BE2C (cell line): Measurements from ENCODE around the gene NOP9.

Source experiments
- DNase-seq: peaks from one replicate; pipeline ENCODE4 v3.0.0-alpha.2; 2020
- H3K27me3 ChIP-seq: fragments of 250-450 bp; sonication (Bioruptor Pico); 2 replicates; pipeline ENCODE4 v1.5.1; 2020; ENCODE audit warnings: mild to moderate bottlenecking
- H3K36me3 ChIP-seq: fragments of 250-450 bp; sonication (Bioruptor Pico); 2 replicates; pipeline ENCODE4 v1.5.1; 2020; ENCODE audit warnings: mild to moderate bottlenecking
- H3K4me1 ChIP-seq: fragments of 250-450 bp; sonication (Bioruptor Pico); 2 replicates; pipeline ENCODE4 v1.5.1; 2020
- H3K4me3 ChIP-seq: 2 replicates; pipeline ENCODE4 v1.5.1; 2011; ENCODE audit warnings: low read depth, low read length
- H3K9me3 ChIP-seq: fragments of 250-450 bp; sonication (Bioruptor Pico); 2 replicates; pipeline ENCODE4 v1.5.1; 2020
- CTCF ChIP-seq: IDR thresholded peaks from 2 replicates; pipeline ENCODE4 v1.5.1; 2012; ENCODE audit warnings: mild to moderate bottlenecking, low read depth, low read length

NOP9 gene

GRCh38 chr14:24317141-24317928 is 17.7 kb downstream of the NOP9 start:
- peaks cover 10% of the 10 kb centered on the region for H3K9me3 ChIP-seq
- no peak for DNase-seq
- H3K36me3 ChIP-seq, result no peaks in the 10 kb centered on the region
- peaks cover 3% of the 10 kb centered on the region for H3K4me1 ChIP-seq
- peaks cover 59% of the 10 kb centered on the region for H3K27me3 ChIP-seq
- TF ChIP-seq CTCF, result no peak
- H3K4me3 ChIP-seq, result no peak overlapping the region

- H3K36me3 ChIP-seq, result no peaks in the 10 kb centered on the region
- H3K4me3 ChIP-seq, result no peak overlapping the region
- H3K9me3 ChIP-seq, result peaks cover 3% of the 10 kb centered on the region; the same call in 1 of the 2 replicates
- TF ChIP-seq CTCF, result no peak
- no peaks in the 10 kb centered on the region; the same call in 1 of the 2 replicates for H3K4me1 ChIP-seq
- H3K27me3 ChIP-seq, result peaks cover 49% of the 10 kb centered on the region
- DNase-seq, result no peak
These were observed 21.7 kb downstream of the NOP9 start for GRCh38 chr14:24321212-24321975.

GRCh38 chr14:24322672-24323071 is 23.0 kb downstream of the NOP9 start:
- Histone ChIP-seq H3K9me3 (no peaks in the 10 kb centered on the region), H3K27me3 (peaks cover 36% of the 10 kb centered on the region), H3K36me3 (no peaks in the 10 kb centered on the region), H3K4me3 (no peak overlapping the region), H3K4me1 (no peaks in the 10 kb centered on the region)
- DNase-seq, result no peak
- no peak for TF ChIP-seq CTCF

- peaks cover 29% of the 10 kb centered on the region for H3K27me3 ChIP-seq
- no peaks in the 10 kb centered on the region for H3K36me3 ChIP-seq
- no peak overlapping the region for H3K4me3 ChIP-seq
- H3K9me3 ChIP-seq, result no peaks in the 10 kb centered on the region
- DNase-seq, result no peak
- no peak for TF ChIP-seq CTCF
- H3K4me1 ChIP-seq, result no peaks in the 10 kb centered on the region
These were observed 23.7 kb downstream of the NOP9 start for GRCh38 chr14:24323341-24323740.

- H3K9me3 ChIP-seq, result no peaks in the 10 kb centered on the region
- peaks cover 22% of the 10 kb centered on the region for H3K27me3 ChIP-seq
- no peak for DNase-seq
- no peaks in the 10 kb centered on the region for H3K4me1 ChIP-seq
- no peaks in the 10 kb centered on the region for H3K36me3 ChIP-seq
- no peak for TF ChIP-seq CTCF
- no peak overlapping the region for H3K4me3 ChIP-seq
These were observed 24.4 kb downstream of the NOP9 start for GRCh38 chr14:24324024-24324423.
